ENCODE measurements around the gene CYP24A1.

CYP24A1 gene

DNA sequence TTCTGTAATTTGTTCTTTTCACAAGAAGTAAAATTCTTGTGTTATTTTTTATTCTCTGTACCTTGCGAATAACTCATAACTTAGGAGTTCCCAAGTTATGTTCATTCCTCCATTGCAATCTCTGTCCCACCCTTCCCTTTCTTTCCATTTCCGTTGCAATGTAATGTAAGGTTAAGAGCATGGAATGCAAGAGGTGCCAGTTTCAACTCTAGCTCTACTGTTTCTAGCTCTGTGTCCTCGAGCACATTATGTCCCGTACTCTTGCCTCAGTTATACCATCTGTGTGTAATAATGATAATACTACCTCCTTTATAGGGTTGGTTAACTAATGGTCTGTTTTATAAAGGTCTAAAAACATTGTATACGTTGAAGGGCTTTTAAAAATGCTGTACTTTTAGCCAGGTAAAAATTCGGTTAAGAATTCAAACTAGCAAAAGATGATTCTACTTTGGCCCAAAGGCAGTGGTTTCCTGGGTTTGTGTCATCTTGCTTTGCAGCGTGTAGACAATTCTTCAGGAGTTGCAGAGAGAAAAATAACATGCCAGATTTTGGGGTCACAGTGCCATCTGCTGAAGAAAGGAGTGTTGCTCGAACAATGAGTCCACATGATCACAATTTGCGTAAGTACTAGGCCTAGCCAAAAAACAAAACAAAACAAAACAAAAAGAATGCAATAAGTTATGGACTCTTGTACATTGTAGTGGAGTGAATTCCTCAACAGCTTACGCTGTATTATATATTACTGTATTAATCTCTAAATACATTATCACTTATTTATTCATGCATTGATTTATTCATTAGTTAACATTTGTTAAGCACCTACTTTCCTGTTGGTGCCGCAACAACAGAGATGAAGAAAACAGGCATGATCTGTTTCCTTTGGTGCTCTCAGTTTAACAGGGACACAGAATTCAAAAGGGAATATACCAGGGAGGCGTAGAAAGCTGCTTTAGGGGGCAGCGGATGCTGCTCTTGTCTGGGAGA is 24.1 kb upstream of the CYP24A1 start:
- Histone ChIP-seq H3K27ac (ENCODE audit: low read length) (no peak overlapping the region), H3K4me2 (ENCODE audit: insufficient read depth, low read length) (no peak overlapping the region), H2AFZ (ENCODE audit: low read depth, low read length) (no peak overlapping the region), H3K36me3 (ENCODE audit: insufficient read depth, low read length) (no peaks in the 10 kb centered on the region), H3K27me3 (ENCODE audit: insufficient read depth, low read length, poor library complexity) (peaks cover 25% of the 10 kb centered on the region), H3K9me3 (ENCODE audit: insufficient read depth, low read length, severe bottlenecking) (no peaks in the 10 kb centered on the region), H4K20me1 (ENCODE audit: insufficient read depth, low read length) (no peaks in the 10 kb centered on the region), H3K79me2 (ENCODE audit: insufficient read depth, low read length) (no peaks in the 10 kb centered on the region), H3K4me1 (ENCODE audit: insufficient read depth, low read length) (no peaks in the 10 kb centered on the region), H3K4me3 (ENCODE audit: low read depth in 1 of 2, low read length in 2 of 2) (no peak overlapping the region), H3K9ac (ENCODE audit: low read depth, low read length) (no peak overlapping the region)
- TF ChIP-seq, protein P1, sequence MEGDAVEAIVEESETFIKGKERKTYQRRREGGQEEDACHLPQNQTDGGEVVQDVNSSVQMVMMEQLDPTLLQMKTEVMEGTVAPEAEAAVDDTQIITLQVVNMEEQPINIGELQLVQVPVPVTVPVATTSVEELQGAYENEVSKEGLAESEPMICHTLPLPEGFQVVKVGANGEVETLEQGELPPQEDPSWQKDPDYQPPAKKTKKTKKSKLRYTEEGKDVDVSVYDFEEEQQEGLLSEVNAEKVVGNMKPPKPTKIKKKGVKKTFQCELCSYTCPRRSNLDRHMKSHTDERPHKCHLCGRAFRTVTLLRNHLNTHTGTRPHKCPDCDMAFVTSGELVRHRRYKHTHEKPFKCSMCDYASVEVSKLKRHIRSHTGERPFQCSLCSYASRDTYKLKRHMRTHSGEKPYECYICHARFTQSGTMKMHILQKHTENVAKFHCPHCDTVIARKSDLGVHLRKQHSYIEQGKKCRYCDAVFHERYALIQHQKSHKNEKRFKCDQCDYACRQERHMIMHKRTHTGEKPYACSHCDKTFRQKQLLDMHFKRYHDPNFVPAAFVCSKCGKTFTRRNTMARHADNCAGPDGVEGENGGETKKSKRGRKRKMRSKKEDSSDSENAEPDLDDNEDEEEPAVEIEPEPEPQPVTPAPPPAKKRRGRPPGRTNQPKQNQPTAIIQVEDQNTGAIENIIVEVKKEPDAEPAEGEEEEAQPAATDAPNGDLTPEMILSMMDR (IDR thresholded peaks at IDR 0.05; ENCODE audit: borderline replicate concordance, extremely low read depth, low read length, poor library complexity, severe bottlenecking) = peak; percentile 35
- no peak for TF ChIP-seq EZH2 (IDR thresholded peaks at IDR 0.05; ENCODE audit: borderline replicate concordance, low read depth, low read length, severe bottlenecking)
- DNase-seq (no peak), ATAC-seq (ENCODE audit: insufficient read depth, low read depth) (no peak)

DNA sequence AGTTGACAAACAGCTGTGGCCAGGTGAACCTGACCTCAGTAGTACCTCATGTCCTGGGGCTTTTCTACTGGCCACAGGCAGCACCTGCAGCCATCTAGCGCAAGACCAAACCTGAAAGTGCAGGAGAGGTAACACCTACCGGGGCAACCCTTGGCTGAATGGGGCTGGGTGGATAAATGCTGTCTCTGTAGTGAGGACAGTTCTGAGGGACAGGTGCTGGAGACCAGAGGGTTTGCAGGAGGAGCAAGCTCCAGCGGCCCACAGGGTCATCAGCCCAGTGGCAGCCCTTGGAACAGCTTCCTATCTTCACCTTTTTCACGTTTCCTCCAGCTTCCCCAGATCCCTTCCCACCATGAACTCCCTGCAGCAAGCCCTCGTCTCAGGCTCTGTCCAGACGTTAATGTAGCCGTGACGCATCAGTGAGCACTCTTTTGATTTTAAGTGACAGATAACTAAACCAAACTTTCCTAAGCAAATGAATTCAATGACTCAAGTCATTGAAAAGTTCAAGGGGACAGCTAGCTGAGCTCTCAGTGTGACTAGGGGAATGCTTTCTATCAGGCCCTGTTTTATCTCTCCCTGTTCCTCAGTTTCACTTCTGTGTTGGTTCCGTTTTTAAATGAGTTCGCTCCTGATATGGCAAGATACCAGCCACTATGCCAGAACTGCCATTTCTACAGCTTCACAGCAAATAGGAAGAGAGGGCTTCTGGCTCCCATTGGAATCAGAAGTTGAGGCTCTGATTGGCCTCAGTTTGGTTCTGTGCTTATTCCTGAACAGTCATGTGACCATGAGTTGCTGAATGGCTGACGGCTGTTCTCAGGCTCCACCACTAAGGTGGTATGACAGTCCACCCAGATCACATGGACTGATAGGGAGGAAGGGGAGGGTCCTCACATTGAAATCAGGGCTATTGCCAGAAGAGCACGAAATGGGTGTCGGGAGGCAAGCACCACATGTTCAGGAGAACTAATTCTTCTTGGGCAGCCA is 22.0 kb upstream of the CYP24A1 start:
- Histone ChIP-seq H3K27me3 (ENCODE audit: insufficient read depth, low read length, poor library complexity) (peaks cover 20% of the 10 kb centered on the region), H3K79me2 (ENCODE audit: insufficient read depth, low read length) (no peaks in the 10 kb centered on the region), H3K27ac (ENCODE audit: low read length) (no peak overlapping the region), H4K20me1 (ENCODE audit: insufficient read depth, low read length) (no peaks in the 10 kb centered on the region), H3K36me3 (ENCODE audit: insufficient read depth, low read length) (no peaks in the 10 kb centered on the region), H3K4me2 (ENCODE audit: insufficient read depth, low read length) (no peak overlapping the region), H3K9ac (ENCODE audit: low read depth, low read length) (no peak overlapping the region), H2AFZ (ENCODE audit: low read depth, low read length) (no peak overlapping the region), H3K4me3 (ENCODE audit: low read depth in 1 of 2, low read length in 2 of 2) (no peak overlapping the region), H3K9me3 (ENCODE audit: insufficient read depth, low read length, severe bottlenecking) (no peaks in the 10 kb centered on the region), H3K4me1 (ENCODE audit: insufficient read depth, low read length) (no peaks in the 10 kb centered on the region)
- DNase-seq (no peak), ATAC-seq (ENCODE audit: insufficient read depth, low read depth) (no peak)
- TF ChIP-seq EZH2 (IDR thresholded peaks at IDR 0.05; ENCODE audit: borderline replicate concordance, low read depth, low read length, severe bottlenecking) = no peak
- TF ChIP-seq, protein P1 (IDR thresholded peaks at IDR 0.05; ENCODE audit: borderline replicate concordance, extremely low read depth, low read length, poor library complexity, severe bottlenecking) = no peak

DNA sequence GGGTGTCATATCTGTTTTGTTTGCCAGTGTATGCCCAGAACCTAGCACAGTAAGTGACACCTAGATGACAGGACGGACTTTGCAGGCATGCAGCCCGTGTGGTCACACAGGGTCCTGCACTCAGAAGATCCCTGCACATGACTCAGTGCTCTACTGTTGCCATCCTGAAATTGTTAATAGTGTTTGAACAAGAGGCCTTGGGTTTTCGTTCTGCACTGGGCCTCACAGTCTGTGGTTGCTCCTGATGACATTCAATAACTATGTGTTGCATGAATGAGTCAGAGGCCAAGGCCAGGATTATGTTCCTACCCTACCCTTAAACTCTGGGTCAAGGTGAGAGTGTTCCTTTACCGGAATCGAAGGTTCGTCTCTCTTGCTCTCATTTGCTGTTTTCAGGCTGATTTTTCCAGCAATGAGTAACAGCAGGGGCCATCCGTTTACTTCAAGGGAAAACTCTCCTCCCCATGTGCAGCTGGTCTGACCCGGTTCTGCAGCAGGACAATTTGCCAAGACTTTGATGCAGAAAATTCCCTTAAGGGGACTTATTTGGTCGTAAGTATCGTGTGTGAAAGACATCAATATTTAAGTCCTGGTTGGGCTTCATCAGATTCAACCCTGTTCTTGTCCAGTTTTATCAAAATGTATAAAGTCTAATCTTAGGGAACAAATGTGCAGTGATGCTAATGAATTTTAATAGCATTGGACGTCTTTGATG is 21.1 kb upstream of the CYP24A1 start:
- no peak overlapping the region for H3K27ac ChIP-seq (ENCODE audit: low read length)
- no peaks in the 10 kb centered on the region for H3K79me2 ChIP-seq (ENCODE audit: insufficient read depth, low read length)
- H3K9ac ChIP-seq (ENCODE audit: low read depth, low read length) = no peak overlapping the region
- no peak for DNase-seq
- H3K4me3 ChIP-seq (ENCODE audit: low read depth in 1 of 2, low read length in 2 of 2) = no peak overlapping the region
- no peaks in the 10 kb centered on the region for H4K20me1 ChIP-seq (ENCODE audit: insufficient read depth, low read length)
- H3K4me1 ChIP-seq (ENCODE audit: insufficient read depth, low read length) = no peaks in the 10 kb centered on the region
- H2AFZ ChIP-seq (ENCODE audit: low read depth, low read length) = no peak overlapping the region
- no peak for ATAC-seq (ENCODE audit: insufficient read depth, low read depth)
- TF ChIP-seq, protein P1 (IDR thresholded peaks at IDR 0.05; ENCODE audit: borderline replicate concordance, extremely low read depth, low read length, poor library complexity, severe bottlenecking) = peak; percentile 12
- TF ChIP-seq EZH2 (IDR thresholded peaks at IDR 0.05; ENCODE audit: borderline replicate concordance, low read depth, low read length, severe bottlenecking) = no peak
- no peaks in the 10 kb centered on the region for H3K9me3 ChIP-seq (ENCODE audit: insufficient read depth, low read length, severe bottlenecking)
- peaks cover 17% of the 10 kb centered on the region for H3K27me3 ChIP-seq (ENCODE audit: insufficient read depth, low read length, poor library complexity)
- no peaks in the 10 kb centered on the region for H3K36me3 ChIP-seq (ENCODE audit: insufficient read depth, low read length)
- no peak overlapping the region for H3K4me2 ChIP-seq (ENCODE audit: insufficient read depth, low read length)
